PC-9 (cell line): ENCODE data around the gene SF3A1. TPM values are rescaled to one million over a fixed set of nuclear protein-coding genes. Genes with fewer than 3 reads are reported as not detected.

Source experiments
- BruUV-seq: library from RNA; stranded (reverse); fragments of 400-500 nt; replicated peaks from 2 replicates; lab custom pipeline; 2021; lab: Mats Ljungman, UMichigan
- CTCF ChIA-PET: fragments of 300-600 bp; sonication (Branson Sonifier 250); formaldehyde crosslinking; loops from one replicate; lab custom pipeline; 2022; ENCODE audit warnings: antibody characterized with exemption; lab: Charles Lee
- POLR2A ChIA-PET: fragments of 300-600 bp; sonication (Branson Sonifier 250); formaldehyde crosslinking; loops from one replicate; lab custom pipeline; 2022; ENCODE audit warnings: antibody characterized with exemption; ENCODE audit not compliant: unreplicated experiment; lab: Charles Lee
- DNase-seq, 2 experiments: peaks; one replicate each; pipeline versions ENCODE4 v3.0.0 to v3.0.0-alpha.2; 2015 to 2022; ENCODE audit warnings: mixed read lengths in 1 of 2
- H2AFZ ChIP-seq: fragments of 200-600 bp; sonication (generic); 2 replicates; pipeline ENCODE4 v1.8.1; 2017; ENCODE audit warnings: antibody characterized with exemption
- H3F3A ChIP-seq: fragments of 200-600 bp; sonication (generic); 2 replicates; pipeline ENCODE4 v1.8.1; 2017; ENCODE audit warnings: antibody characterized with exemption, mild to moderate bottlenecking, low read depth; ENCODE audit not compliant: insufficient read depth
- H3K27ac ChIP-seq: fragments of 200-600 bp; sonication (generic); 2 replicates; pipeline ENCODE4 v1.6.1; 2016; ENCODE audit warnings: mixed run types
- H3K27me3 ChIP-seq: fragments of 200-600 bp; sonication (generic); 2 replicates; pipeline ENCODE4 v1.6.1; 2016; ENCODE audit warnings: low read depth, mixed run types; ENCODE audit not compliant: insufficient read depth
- H3K36me3 ChIP-seq: fragments of 200-600 bp; sonication (generic); 2 replicates; pipeline ENCODE4 v1.6.1; 2016; ENCODE audit warnings: low read depth, mixed run types
- H3K4me1 ChIP-seq: fragments of 200-600 bp; sonication (generic); replicated peaks from 2 replicates; pipeline ENCODE4 v1.6.1; 2016; ENCODE audit warnings: mixed run types; ENCODE audit not compliant: insufficient read depth
- H3K4me2 ChIP-seq: fragments of 200-600 bp; sonication (generic); 2 replicates; pipeline ENCODE4 v1.6.1; 2017; ENCODE audit warnings: mixed run types
- H3K4me3 ChIP-seq: fragments of 200-600 bp; sonication (generic); 2 replicates; pipeline ENCODE4 v1.6.1; 2016; ENCODE audit warnings: mixed run types
- H3K79me2 ChIP-seq: fragments of 200-600 bp; sonication (generic); 2 replicates; pipeline ENCODE4 v1.6.1; 2017; ENCODE audit warnings: low read depth, mixed run types
- H3K9me2 ChIP-seq: fragments of 200-600 bp; sonication (generic); 2 replicates; pipeline ENCODE4 v1.8.1; 2017; ENCODE audit warnings: mild to moderate bottlenecking; ENCODE audit not compliant: insufficient read depth
- H3K9me3 ChIP-seq: fragments of 200-600 bp; sonication (generic); 2 replicates; pipeline ENCODE4 v1.8.1; 2016; ENCODE audit warnings: low read depth; ENCODE audit not compliant: insufficient read depth
- H4K20me1 ChIP-seq: fragments of 200-600 bp; sonication (generic); 2 replicates; pipeline ENCODE4 v1.8.1; 2017; ENCODE audit not compliant: insufficient read depth
- EZH2 ChIP-seq: fragments of 200-600 bp; sonication (generic); IDR thresholded peaks from 2 replicates; pipeline ENCODE4 v1.8.0; 2017; ENCODE audit warnings: antibody characterized with exemption, low read depth
- intact Hi-C: fragments of 100-400 bp; cut with micrococcal nuclease; formaldehyde crosslinking; loops from one replicate; pipeline ENCODE4 v1.10.0; 2022; ENCODE audit not compliant: unreplicated experiment
- total RNA-seq: library from RNA; stranded (reverse); gene quantifications from 2 replicates; pipeline ENCODE4 v1.2.3, GENCODE V29; 2021
- TF ChIP-seq, protein P1 (sequence below): fragments of 200-600 bp; sonication (generic); conservative IDR thresholded peaks from 2 replicates; pipeline ENCODE4 v1.6.1; 2017; ENCODE audit warnings: mixed run types, antibody characterized with exemption, mild to moderate bottlenecking, moderate library complexity

SF3A1 gene
- total RNA-seq, 1 experiment from 2014 or later, result 189 TPM

- DNase-seq, result peak in 1 of 2 experiments; percentile 58
- peaks cover 69% of the 10 kb centered on the region for H3K4me1 ChIP-seq
- no peak overlapping the region for H3K4me3 ChIP-seq
- intact Hi-C loops, result loop anchor here (2.0 kb wide), 1 partner anchor 23 kb away; no protein-coding TSS in a partner anchor
- ChIA-PET CTCF (interaction anchor here (1.5 kb wide), 1 partner anchor 13 kb away, joined by 4 read pairs; the partner anchor contains the start of gene TBC1D10A), POLR2A (interaction anchor here (0.6 to 0.7 kb wide), 2 partner anchors 23 kb away, joined by 4 to 6 read pairs; no protein-coding TSS in a partner anchor)
- H3K27ac ChIP-seq, result peak overlapping the region; percentile 26
- H3F3A ChIP-seq, result peaks cover 61% of the 10 kb centered on the region
- TF ChIP-seq, protein P1, sequence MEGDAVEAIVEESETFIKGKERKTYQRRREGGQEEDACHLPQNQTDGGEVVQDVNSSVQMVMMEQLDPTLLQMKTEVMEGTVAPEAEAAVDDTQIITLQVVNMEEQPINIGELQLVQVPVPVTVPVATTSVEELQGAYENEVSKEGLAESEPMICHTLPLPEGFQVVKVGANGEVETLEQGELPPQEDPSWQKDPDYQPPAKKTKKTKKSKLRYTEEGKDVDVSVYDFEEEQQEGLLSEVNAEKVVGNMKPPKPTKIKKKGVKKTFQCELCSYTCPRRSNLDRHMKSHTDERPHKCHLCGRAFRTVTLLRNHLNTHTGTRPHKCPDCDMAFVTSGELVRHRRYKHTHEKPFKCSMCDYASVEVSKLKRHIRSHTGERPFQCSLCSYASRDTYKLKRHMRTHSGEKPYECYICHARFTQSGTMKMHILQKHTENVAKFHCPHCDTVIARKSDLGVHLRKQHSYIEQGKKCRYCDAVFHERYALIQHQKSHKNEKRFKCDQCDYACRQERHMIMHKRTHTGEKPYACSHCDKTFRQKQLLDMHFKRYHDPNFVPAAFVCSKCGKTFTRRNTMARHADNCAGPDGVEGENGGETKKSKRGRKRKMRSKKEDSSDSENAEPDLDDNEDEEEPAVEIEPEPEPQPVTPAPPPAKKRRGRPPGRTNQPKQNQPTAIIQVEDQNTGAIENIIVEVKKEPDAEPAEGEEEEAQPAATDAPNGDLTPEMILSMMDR, result no peak
- TF ChIP-seq EZH2, result no peak
- no peaks in the 10 kb centered on the region for H3K9me2 ChIP-seq
- peak overlapping the region; percentile 27; the same call in 1 of the 2 replicates for H3K4me2 ChIP-seq
- H2AFZ ChIP-seq, result no peak overlapping the region
- H4K20me1 ChIP-seq, result peaks cover 13% of the 10 kb centered on the region
- no peaks in the 10 kb centered on the region for H3K9me3 ChIP-seq
- no peaks in the 10 kb centered on the region for H3K27me3 ChIP-seq
- H3K79me2 ChIP-seq, result peaks cover 74% of the 10 kb centered on the region
- BruUV-seq, result no TSS peak
- H3K36me3 ChIP-seq, result no peaks in the 10 kb centered on the region
Measured at GRCh38 chr22:30313527-30314363, 42.9 kb downstream of the SF3A1 start.

GRCh38 chr22:30312053-30312452 lies 44.6 kb downstream of the SF3A1 start:
- Histone ChIP-seq H3F3A (peaks cover 67% of the 10 kb centered on the region), H3K4me3 (peak overlapping the region; percentile 30; the same call in 1 of the 2 replicates), H3K9me2 (no peaks in the 10 kb centered on the region), H3K79me2 (peaks cover 88% of the 10 kb centered on the region), H2AFZ (no peak overlapping the region), H3K4me2 (peak overlapping the region; percentile 77), H3K36me3 (no peaks in the 10 kb centered on the region), H3K27ac (peak overlapping the region; percentile 76), H3K9me3 (no peaks in the 10 kb centered on the region), H4K20me1 (peaks cover 13% of the 10 kb centered on the region), H3K27me3 (no peaks in the 10 kb centered on the region), H3K4me1 (peaks cover 84% of the 10 kb centered on the region)
- peak; percentile 65 to 87 for DNase-seq
- BruUV-seq, result no TSS peak
- TF ChIP-seq, protein P1, result no peak
- TF ChIP-seq EZH2, result no peak
- intact Hi-C loops, result loop anchor here (2.0 kb wide), 1 partner anchor 21 kb away; no protein-coding TSS in a partner anchor
- POLR2A ChIA-PET, result interaction anchor here (0.6 kb wide), 2 partner anchors 9 to 280 kb away, joined by 3 to 4 read pairs; partner anchors contain the start of gene PES1
- CTCF ChIA-PET, result interaction anchor here (1.2 to 1.5 kb wide), 2 partner anchors 14 to 15 kb away, joined by 4 to 6 read pairs; partner anchors contain the start of gene TBC1D10A
